ENCODE results near the gene SHROOM2.
"Not testable (repeated sequence)": the region's sequence is repeated elsewhere in the genome, so short reads cannot be mapped to it uniquely, and the experiment has no call there.

The SHROOM2 gene

DNA sequence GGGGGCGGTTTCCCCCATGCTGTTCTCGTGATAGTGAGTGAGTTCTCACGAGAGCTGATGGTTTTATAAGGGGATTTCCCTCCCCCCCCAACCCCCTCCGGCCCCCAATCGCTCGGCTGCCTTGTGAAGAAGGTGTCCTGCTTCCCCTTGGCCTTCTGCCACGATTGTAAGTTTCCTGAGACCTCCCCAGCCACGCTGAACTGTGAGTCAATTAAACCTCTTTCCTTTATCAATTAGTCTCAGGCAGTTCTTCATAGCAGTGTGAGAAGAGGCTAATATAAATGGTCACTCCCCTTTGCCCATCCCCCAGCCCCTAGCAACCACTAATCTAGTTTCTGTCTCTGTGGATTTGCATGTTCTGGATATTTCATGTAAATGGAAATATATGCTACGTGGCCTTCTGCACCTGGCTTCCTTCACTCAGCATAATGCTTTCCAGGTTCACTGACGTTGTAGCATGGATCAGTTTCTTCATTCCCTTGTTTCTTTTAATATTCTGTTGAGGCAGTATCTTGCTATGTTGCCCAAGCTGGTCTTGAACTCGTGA lies 37.0 kb upstream of the SHROOM2 start:
- no peak overlapping the region for H3K9ac ChIP-seq
- H3K4me3 ChIP-seq, result no peak overlapping the region
- H3K27ac ChIP-seq, result no peak overlapping the region
- no peak overlapping the region for H3K4me2 ChIP-seq
- no peaks in the 10 kb centered on the region for H3K36me3 ChIP-seq
- peaks cover 19 to 46% (median 28%) of the 10 kb centered on the region in 10 experiments for H3K4me1 ChIP-seq
- TF ChIP-seq Cebpa-rat (IDR thresholded peaks at IDR 0.05), result no peak
- H3K9me3 ChIP-seq (replicated peaks in 1 of 11), result peaks cover 5 to 18% (median 12%) of the 10 kb centered on the region in 11 experiments; a peak in 18 of 22 replicates
- H4K20me1 ChIP-seq, result no peaks in the 10 kb centered on the region
- peaks cover 0 to 4% (median 0%) of the 10 kb centered on the region in 11 experiments; a peak in 2 of 22 replicates for H3K27me3 ChIP-seq

DNA sequence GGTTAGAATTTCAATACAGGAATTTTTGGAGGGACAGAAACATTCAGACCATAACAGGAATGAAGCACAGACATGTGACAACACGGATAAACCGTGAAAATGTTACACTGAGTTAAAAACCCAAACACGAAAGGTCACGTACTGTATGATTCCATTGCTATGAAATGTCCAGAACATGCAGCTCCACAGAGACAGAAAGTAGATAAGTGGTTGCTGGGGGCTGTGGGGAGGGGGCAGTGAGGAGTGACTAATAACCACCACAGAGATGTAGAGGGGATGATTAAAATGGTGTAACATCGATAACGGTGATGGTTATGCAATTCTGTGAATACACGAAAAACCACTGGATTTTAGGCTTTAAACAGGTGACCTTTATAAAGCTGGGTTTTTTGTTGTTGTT lies 28.9 kb upstream of the SHROOM2 start:
- no peaks in the 10 kb centered on the region for H4K20me1 ChIP-seq
- 0 out of 20 replicates have a peak, but pooled peaks cover 0 to 4% (median 0%) of the 10 kb centered on the region in 10 experiments for H3K4me1 ChIP-seq
- no peak overlapping the region for H3K4me2 ChIP-seq
- H3K9me3 ChIP-seq (replicated peaks in 1 of 11), result peaks cover 4 to 18% (median 7%) of the 10 kb centered on the region in 11 experiments; a peak in 13 of 22 replicates
- H3K9ac ChIP-seq, result no peak overlapping the region
- TF ChIP-seq Cebpa-rat (IDR thresholded peaks at IDR 0.05), result no peak
- no peak overlapping the region for H3K27ac ChIP-seq
- H3K4me3 ChIP-seq, result no peak overlapping the region
- H3K27me3 ChIP-seq, result peaks cover 0 to 6% (median 0%) of the 10 kb centered on the region in 11 experiments; a peak in 1 of 22 replicates
- no peaks in the 10 kb centered on the region for H3K36me3 ChIP-seq

DNA sequence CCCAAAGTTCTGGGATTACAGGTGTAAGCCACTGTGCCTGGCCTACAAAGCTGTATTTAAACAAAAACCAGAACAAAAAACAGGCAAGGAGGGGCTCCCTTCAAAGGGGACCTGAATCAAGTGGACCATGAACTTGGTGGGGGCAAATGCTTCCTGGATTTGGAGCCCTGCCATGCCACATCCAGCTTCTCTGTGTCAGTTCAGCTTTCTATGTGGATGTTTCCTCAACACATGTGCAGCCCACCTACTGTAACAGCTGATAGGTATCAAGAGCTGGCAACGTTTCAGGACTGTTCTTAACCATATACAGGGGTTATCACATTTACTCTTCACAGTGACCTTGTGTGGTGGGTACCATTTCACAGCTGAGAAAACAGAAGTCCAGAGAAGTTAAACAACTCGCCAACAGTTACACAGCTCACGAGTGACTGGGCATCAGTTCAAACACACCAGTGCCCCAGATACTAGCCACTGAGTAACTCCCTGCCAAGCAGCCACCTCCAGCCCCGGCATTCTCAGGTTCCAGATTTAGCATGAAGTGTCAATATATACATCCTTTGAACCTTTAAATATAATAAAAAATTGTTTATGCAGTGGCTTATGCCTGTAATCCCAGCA lies 28.1 kb upstream of the SHROOM2 start:
- H3K4me3 ChIP-seq, result no peak overlapping the region
- no peak for TF ChIP-seq Cebpa-rat (IDR thresholded peaks at IDR 0.05)
- H3K9ac ChIP-seq, result no peak overlapping the region
- no peaks in the 10 kb centered on the region for H3K36me3 ChIP-seq
- no peak overlapping the region for H3K27ac ChIP-seq
- H4K20me1 ChIP-seq, result no peaks in the 10 kb centered on the region
- H3K4me2 ChIP-seq, result peak overlapping the region in 2 of 11 experiments; percentile 5 to 6; a peak in 1 of 22 replicates
- peaks cover 0 to 14% (median 0%) of the 10 kb centered on the region in 11 experiments; a peak in 2 of 22 replicates for H3K27me3 ChIP-seq
- H3K9me3 ChIP-seq (replicated peaks in 1 of 11), result peaks cover 4 to 18% (median 7%) of the 10 kb centered on the region in 11 experiments; a peak in 13 of 22 replicates
- 0 out of 20 replicates have a peak, but pooled peaks cover 0 to 4% (median 0%) of the 10 kb centered on the region in 10 experiments for H3K4me1 ChIP-seq

DNA sequence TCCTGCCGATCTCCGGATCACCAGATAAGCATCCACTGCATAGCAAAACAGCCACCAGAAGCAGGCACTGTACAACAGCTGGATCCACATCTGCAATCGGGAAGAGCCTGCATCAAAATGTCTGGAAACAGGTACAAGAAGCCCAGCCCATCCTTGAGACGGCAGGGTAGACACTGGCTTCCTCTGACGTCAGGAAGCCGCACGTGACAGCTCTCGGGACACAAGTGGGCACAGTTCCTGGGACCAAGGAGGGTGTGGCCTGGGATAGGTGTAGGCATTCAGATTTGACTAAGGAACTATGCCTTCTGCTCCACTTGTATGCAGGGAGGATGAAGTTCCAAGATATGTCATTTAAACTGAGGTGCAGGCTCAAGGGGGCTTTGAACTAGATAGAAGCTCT lies 26.9 kb upstream of the SHROOM2 start:
- H3K4me3 ChIP-seq, result no peak overlapping the region
- H3K4me2 ChIP-seq, result no peak overlapping the region
- no peak overlapping the region for H3K9ac ChIP-seq
- H4K20me1 ChIP-seq, result no peaks in the 10 kb centered on the region
- peaks cover 0 to 19% (median 0%) of the 10 kb centered on the region in 11 experiments; a peak in 2 of 22 replicates for H3K27me3 ChIP-seq
- no peak for TF ChIP-seq Cebpa-rat (IDR thresholded peaks at IDR 0.05)
- H3K9me3 ChIP-seq (replicated peaks in 1 of 11), result peaks cover 4 to 18% (median 7%) of the 10 kb centered on the region in 11 experiments; a peak in 13 of 22 replicates
- 0 out of 20 replicates have a peak, but pooled peaks cover 0 to 4% (median 0%) of the 10 kb centered on the region in 10 experiments for H3K4me1 ChIP-seq
- no peaks in the 10 kb centered on the region for H3K36me3 ChIP-seq
- no peak overlapping the region for H3K27ac ChIP-seq

DNA sequence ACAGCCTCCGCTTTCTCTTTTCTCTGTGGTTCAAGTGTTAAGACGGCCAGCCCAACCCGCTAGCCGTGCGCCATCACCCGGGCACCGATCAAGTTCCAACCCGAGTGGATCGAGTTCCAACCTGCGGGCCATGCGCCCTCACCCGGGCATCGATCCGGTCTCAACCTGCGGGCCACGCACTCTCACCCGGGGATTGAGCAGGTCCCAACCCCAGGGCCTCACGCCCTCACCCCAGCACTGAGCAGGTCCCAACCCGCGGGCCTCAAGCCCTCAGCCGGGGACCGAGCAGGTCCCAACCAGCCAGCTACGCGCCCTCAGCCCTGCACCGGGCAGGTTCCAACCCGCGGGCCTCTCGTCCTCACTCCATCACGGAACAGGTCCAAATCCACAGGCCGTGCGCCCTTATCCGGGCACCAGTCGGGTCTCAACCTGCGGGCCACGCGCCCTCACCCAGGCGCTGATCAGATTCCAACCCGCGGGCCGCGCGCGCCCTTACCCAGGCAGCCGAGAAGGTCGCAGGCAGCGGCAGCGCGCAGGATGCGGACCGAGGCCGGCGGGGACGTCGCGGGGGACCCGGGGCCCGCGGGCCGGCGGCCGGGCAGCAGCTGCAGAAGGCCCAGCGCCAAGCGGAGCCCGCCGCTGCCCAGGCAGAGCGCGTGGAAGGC lies 21.0 kb upstream of the SHROOM2 start:
- Histone ChIP-seq H3K4me3 (no peak overlapping the region), H3K27me3 (peaks cover 0 to 57% (median 0%) of the 10 kb centered on the region in 11 experiments; a peak in 9 of 22 replicates), H3K9me3 (replicated peaks in 1 of 11) (peaks cover 10 to 15% (median 12%) of the 10 kb centered on the region in 11 experiments; a peak in 20 of 22 replicates), H3K9ac (no peak overlapping the region), H3K4me2 (0 out of 22 replicates have a peak overlapping the region, but pooled peaks of 1 of the 11 experiments have one; percentile 26), H4K20me1 (peaks cover 0 to 16% (median 8%) of the 10 kb centered on the region in 11 experiments; a peak in 14 of 22 replicates), H3K36me3 (no peaks in the 10 kb centered on the region), H3K27ac (no peak overlapping the region), H3K4me1 (peaks cover 9 to 46% (median 35%) of the 10 kb centered on the region in 10 experiments; a peak in 19 of 20 replicates)
- no peak for TF ChIP-seq Cebpa-rat (IDR thresholded peaks at IDR 0.05)

DNA sequence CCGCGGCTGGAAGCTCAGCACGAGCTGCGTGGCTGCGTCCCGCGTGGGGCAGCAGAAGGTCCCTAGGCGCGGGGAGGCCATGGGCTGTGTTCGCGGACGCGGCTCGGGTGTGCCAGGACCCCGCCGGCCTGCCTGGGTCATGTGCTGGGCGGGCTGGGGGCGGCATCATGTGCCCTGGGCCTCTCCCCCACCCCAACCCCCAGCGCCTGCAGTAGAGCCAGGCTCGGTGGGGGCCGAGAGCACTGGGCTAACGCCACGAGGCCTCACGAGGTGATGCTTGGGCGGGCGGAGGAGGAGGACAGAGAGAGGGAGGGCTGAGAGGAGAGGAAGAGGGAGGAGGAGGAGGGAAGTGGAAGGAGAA lies 20.5 kb upstream of the SHROOM2 start, which contains the start of gene GPR143:
GPR143 (minus strand) TSS at position 111 of the 361 bp plus-strand sequence; CDS start at position 81, 30 bp downstream.
- TF ChIP-seq Cebpa-rat (IDR thresholded peaks at IDR 0.05), result no peak
- H3K27me3 ChIP-seq, result peaks cover 0 to 62% (median 0%) of the 10 kb centered on the region in 11 experiments; a peak in 9 of 22 replicates
- peaks cover 14 to 51% (median 40%) of the 10 kb centered on the region in 10 experiments for H3K4me1 ChIP-seq
- peak within 1 kb of the TSS in 6 of 11 experiments; percentile 6 to 86 (median 34); a peak in 8 of 22 replicates for H3K4me2 ChIP-seq
- peaks cover 0 to 16% (median 8%) of the 10 kb centered on the region in 11 experiments; a peak in 14 of 22 replicates for H4K20me1 ChIP-seq
- no peaks in the 10 kb centered on the region for H3K36me3 ChIP-seq
- H3K4me3 ChIP-seq, result no peak within 1 kb of the TSS
- H3K27ac ChIP-seq, result peak within 1 kb of the TSS in 1 of 11 experiments; percentile 80; a peak in 1 of 22 replicates
- peaks cover 10 to 15% (median 12%) of the 10 kb centered on the region in 11 experiments; a peak in 20 of 22 replicates for H3K9me3 ChIP-seq (replicated peaks in 1 of 11)
- no peak within 1 kb of the TSS for H3K9ac ChIP-seq

DNA sequence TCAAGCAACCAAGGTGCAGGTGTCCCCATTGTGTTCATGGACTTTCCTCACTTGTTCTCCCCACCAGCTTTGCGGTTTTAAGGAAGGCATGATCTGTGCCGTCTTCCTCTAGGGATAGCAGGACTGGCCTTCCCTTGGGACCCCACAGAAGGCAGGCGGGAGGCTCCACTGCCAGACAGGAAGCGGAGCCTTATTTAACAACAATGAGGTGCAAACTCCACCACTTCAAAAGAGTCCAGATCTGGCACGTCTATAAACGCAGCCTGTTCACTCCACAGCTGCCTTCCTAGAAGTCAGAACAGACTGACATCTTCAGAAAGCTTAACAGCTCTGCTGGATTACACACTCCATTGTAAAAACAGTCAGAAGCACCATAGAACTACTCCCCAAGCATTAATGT lies 18.9 kb upstream of the SHROOM2 start:
- Histone ChIP-seq H3K4me1 (peaks cover 17 to 53% (median 42%) of the 10 kb centered on the region in 10 experiments), H3K36me3 (no peaks in the 10 kb centered on the region), H3K27me3 (peaks cover 0 to 79% (median 7%) of the 10 kb centered on the region in 11 experiments; a peak in 12 of 22 replicates), H3K27ac (peak overlapping the region in 4 of 11 experiments; percentile 59 to 80 (median 68); a peak in 8 of 22 replicates), H3K4me2 (peak overlapping the region in 10 of 11 experiments; percentile 18 to 86 (median 81); a peak in 20 of 22 replicates), H3K9ac (peak overlapping the region in 3 of 11 experiments; percentile 45 to 53 (median 46); a peak in 5 of 22 replicates), H4K20me1 (peaks cover 0 to 16% (median 8%) of the 10 kb centered on the region in 11 experiments; a peak in 14 of 22 replicates), H3K9me3 (replicated peaks in 1 of 11) (peaks cover 10 to 15% (median 12%) of the 10 kb centered on the region in 11 experiments; a peak in 20 of 22 replicates), H3K4me3 (no peak overlapping the region; a peak in 1 of 20 replicates)
- TF ChIP-seq Cebpa-rat (IDR thresholded peaks at IDR 0.05), result peak in 1 of 11 experiments; percentile 27; a peak in 1 of 22 replicates

DNA sequence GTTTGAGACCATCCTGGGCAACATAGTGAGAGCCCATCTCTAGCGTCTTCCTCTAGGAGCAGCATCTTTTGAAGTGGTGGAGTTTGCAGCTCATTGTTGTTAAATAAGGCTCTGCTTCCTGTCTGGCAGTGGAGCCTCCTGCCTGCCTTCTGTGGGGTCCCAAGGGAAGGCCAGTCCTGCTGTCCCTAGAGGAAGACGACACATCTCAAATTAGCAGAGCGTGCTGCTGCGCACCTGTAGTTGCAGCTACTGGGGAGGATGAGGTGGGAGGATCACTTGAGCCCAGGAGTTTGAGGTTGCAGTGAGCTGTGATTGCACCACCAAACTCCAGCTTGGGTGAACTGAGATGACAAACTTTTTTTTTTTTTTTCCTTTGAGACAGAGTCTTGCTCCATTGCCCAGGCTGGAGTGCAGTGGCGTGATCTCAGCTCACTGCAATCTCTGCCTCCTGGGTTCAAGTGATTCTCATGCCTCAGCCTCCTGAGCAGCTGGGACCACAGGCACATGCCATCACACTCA lies 17.8 kb upstream of the SHROOM2 start:
- H3K4me3 ChIP-seq, H3K36me3 ChIP-seq: not testable (repeated sequence)
- Histone ChIP-seq H4K20me1 (peaks cover 0 to 16% (median 8%) of the 10 kb centered on the region in 11 experiments; a peak in 14 of 22 replicates), H3K9me3 (replicated peaks in 1 of 11) (peaks cover 10 to 15% (median 12%) of the 10 kb centered on the region in 11 experiments; a peak in 20 of 22 replicates), H3K4me2 (peak overlapping the region in 9 of 11 experiments; percentile 52 to 86 (median 81); a peak in 19 of 22 replicates), H3K9ac (peak overlapping the region in 2 of 11 experiments; percentile 23 to 53; a peak in 2 of 22 replicates), H3K27me3 (peaks cover 0 to 79% (median 14%) of the 10 kb centered on the region in 11 experiments; a peak in 14 of 22 replicates), H3K4me1 (peaks cover 17 to 53% (median 42%) of the 10 kb centered on the region in 10 experiments), H3K27ac (peak overlapping the region in 4 of 11 experiments; percentile 59 to 80 (median 68); a peak in 8 of 22 replicates)
- peak in 5 of 11 experiments; percentile 22 to 96 (median 79); a peak in 9 of 22 replicates for TF ChIP-seq Cebpa-rat (IDR thresholded peaks at IDR 0.05)
